Lung (tissue), 12 donors: ENCODE measurements around the gene LRRC14B. TPM values are rescaled to one million over a fixed set of nuclear protein-coding genes. Genes with fewer than 3 reads are reported as not detected.
A peak's percentile ranks its signal among the peaks of the same experiment; 100 is the strongest.

Experiments used
- ATAC-seq: fragments of 200-7000 bp; cut with Tn5 transposase; one replicate; pipeline ENCODE4 v1.9.1; 2020; ENCODE audit warnings: moderate number of reproducible peaks; ENCODE audit not compliant: insufficient read depth, low FRiP score
- DNase-seq, 3 donors: peaks; one replicate each; pipeline ENCODE4 v3.0.0-alpha.2; 2013 to 2017
- H3K27ac ChIP-seq, 2 donors: one replicate each; pipeline ENCODE4 v1.5.1; 2013; ENCODE audit warnings: mild to moderate bottlenecking in 2 of 2, moderate library complexity in 2 of 2, control low read depth in 1 of 2, inconsistent platforms in 1 of 2, low read depth in 1 of 2, low read length in 1 of 2
- H3K27me3 ChIP-seq, 3 donors: one replicate each; pipeline ENCODE4 v1.5.1; 2013; ENCODE audit warnings: low read length in 2 of 3; ENCODE audit not compliant: control insufficient read depth in 3 of 3, insufficient read depth in 3 of 3
- H3K36me3 ChIP-seq, 4 donors: one replicate each; pipeline ENCODE4 v1.5.1; 2013; ENCODE audit warnings: low read length in 4 of 4, mild to moderate bottlenecking in 1 of 4, moderate library complexity in 1 of 4; ENCODE audit not compliant: control insufficient read depth in 4 of 4, insufficient read depth in 4 of 4
- H3K4me1 ChIP-seq, 5 donors: one replicate each; pipeline ENCODE4 v1.5.1; 2013; ENCODE audit warnings: low read length in 5 of 5, mild to moderate bottlenecking in 2 of 5, moderate library complexity in 1 of 5; ENCODE audit not compliant: control insufficient read depth in 5 of 5, insufficient read depth in 5 of 5
- H3K4me3 ChIP-seq: one replicate; pipeline ENCODE4 v1.5.1; 2013; ENCODE audit warnings: mild to moderate bottlenecking, control low read depth, moderate library complexity
- H3K9ac ChIP-seq, 2 donors: one replicate each; pipeline ENCODE4 v1.5.1; 2013; ENCODE audit warnings: low read length in 2 of 2, control low read depth in 1 of 2; ENCODE audit not compliant: insufficient read depth in 1 of 2
- H3K9me3 ChIP-seq, 4 donors: one replicate each; pipeline ENCODE4 v1.5.1; 2013; ENCODE audit warnings: low read length in 3 of 4, mild to moderate bottlenecking in 1 of 4, moderate library complexity in 1 of 4; ENCODE audit not compliant: control insufficient read depth in 4 of 4, insufficient read depth in 3 of 4
- CTCF ChIP-seq: IDR thresholded peaks from 2 replicates; pipeline ENCODE4 v1.5.1; 2012; ENCODE audit warnings: mild to moderate bottlenecking; ENCODE audit errors: control extremely low read depth, extremely low read depth
- WGBS, 2 donors: extraction: QIAGEN DNeasy Blood & Tissue Kit; methylation state at CpG; one replicate each; pipeline ENCODE4 v1.1.7; 2013; 5-methylcytosine and 5-hydroxymethylcytosine counted together
- polyA plus RNA-seq, 2 donors: library from polyadenylated mRNA; stranded (reverse); fragments of 200-250 nt; gene quantifications; one replicate each; pipeline ENCODE4 v1.2.1, GENCODE V29; 2013
- total RNA-seq, 2 donors: library from RNA; depleted of rRNA in 1 of 2; stranded (reverse); fragments of >200 nt in 1 of 2; gene quantifications; one replicate each; pipeline ENCODE4 v1.2.1, GENCODE V29; 2014 to 2021
- donor health status: control.
- donor health status: control.
- donor health status: Bipolar disorder and iron deficiency.
- donor health status: healthy.
- donor health status: DM: yes; HTN: yes; CAD: no.

Gene LRRC14B
- total and polyA plus RNA-seq, 4 donors, result 0.14 TPM; not detected in 3

GRCh38 chr5:169071-169727, 22.1 kb upstream of the LRRC14B start:
- DNase-seq (peak; percentile 39 to 74 (median 47)), ATAC-seq (no peak)
- no peaks in the 10 kb centered on the region for H3K27me3 ChIP-seq
- H3K9ac ChIP-seq, result no peak overlapping the region
- WGBS, 2 donors, result 60 to 69% methylated on average over 32 of the region's 32 CpGs
- H3K36me3 ChIP-seq, result peaks cover 0 to 3% (median 0%) of the 10 kb centered on the region in 4 donors
- H3K27ac ChIP-seq, result no peak overlapping the region
- H3K4me3 ChIP-seq, result no peak overlapping the region
- TF ChIP-seq CTCF, result no peak
- H3K4me1 ChIP-seq, result peaks cover 0 to 18% (median 3%) of the 10 kb centered on the region in 5 donors
- no peaks in the 10 kb centered on the region for H3K9me3 ChIP-seq

GRCh38 chr5:169728-170094, 21.6 kb upstream of the LRRC14B start:
- TF ChIP-seq CTCF, result no peak
- no peaks in the 10 kb centered on the region for H3K9me3 ChIP-seq
- H3K36me3 ChIP-seq, result peaks cover 0 to 3% (median 0%) of the 10 kb centered on the region in 4 donors
- DNase-seq (peak in 1 of 3 donors; percentile 10), ATAC-seq (no peak)
- WGBS, 2 donors, result 73 to 84% methylated on average over 12 of the region's 12 CpGs
- H3K4me3 ChIP-seq, result no peak overlapping the region
- H3K4me1 ChIP-seq, result peaks cover 0 to 18% (median 3%) of the 10 kb centered on the region in 5 donors
- H3K9ac ChIP-seq, result no peak overlapping the region
- H3K27ac ChIP-seq, result no peak overlapping the region
- H3K27me3 ChIP-seq, result no peaks in the 10 kb centered on the region

- Histone ChIP-seq H3K36me3 (peaks cover 0 to 3% (median 0%) of the 10 kb centered on the region in 4 donors), H3K27ac (no peak overlapping the region), H3K9ac (no peak overlapping the region), H3K4me3 (no peak overlapping the region), H3K27me3 (no peaks in the 10 kb centered on the region), H3K4me1 (peaks cover 0 to 18% (median 3%) of the 10 kb centered on the region in 5 donors), H3K9me3 (no peaks in the 10 kb centered on the region)
- DNase-seq (peak in 2 of 3 donors; percentile 12 to 18), ATAC-seq (no peak)
- TF ChIP-seq CTCF, result no peak
- WGBS, 2 donors, result 88 to 89% methylated on average over 36 to 37 of the region's 37 CpGs
These were observed 20.1 kb upstream of the LRRC14B start for GRCh38 chr5:170971-171800.
